Testis (tissue), 3 donors: ENCODE results near the gene SNED1. TPM values are rescaled to one million over a fixed set of nuclear protein-coding genes. Genes with fewer than 3 reads are reported as not detected.
A peak's percentile ranks its signal among the peaks of the same experiment; 100 is the strongest.

ENCODE experiments used
- DNase-seq: peaks from one replicate; pipeline ENCODE4 v3.0.0-alpha.2; 2019
- H3K27ac ChIP-seq, 2 donors: fragments of 200-600 bp; sonication (generic); one replicate each; pipeline ENCODE4 v1.5.1; 2019
- H3K27me3 ChIP-seq: fragments of 200-600 bp; sonication (generic); one replicate; pipeline ENCODE4 v1.5.1; 2019
- H3K36me3 ChIP-seq: fragments of 200-600 bp; sonication (generic); one replicate; pipeline ENCODE4 v1.5.1; 2017; ENCODE audit warnings: low read depth; ENCODE audit errors: missing control alignments
- H3K4me1 ChIP-seq: fragments of 200-600 bp; sonication (generic); one replicate; pipeline ENCODE4 v1.5.1; 2019
- H3K4me3 ChIP-seq, 2 donors: fragments of 200-600 bp; sonication (generic); one replicate each; pipeline ENCODE4 v1.5.1; 2017 to 2019
- H3K9me3 ChIP-seq: fragments of 200-600 bp; sonication (generic); one replicate; pipeline ENCODE4 v1.5.1; 2017
- CTCF ChIP-seq, 3 experiments: fragments of 450-650 bp in 2 of 3; fragments of 200-600 bp in 1 of 3; sonication (generic) in 1 of 3; IDR thresholded peaks; one replicate each; pipeline ENCODE4 v1.5.1; 2016 to 2019; ENCODE audit warnings: antibody characterized with exemption in 3 of 3, mild to moderate bottlenecking in 2 of 3, moderate library complexity in 1 of 3
- POLR2A ChIP-seq: fragments of 450-650 bp; IDR thresholded peaks from one replicate; pipeline ENCODE4 v1.6.1; 2017; ENCODE audit warnings: antibody characterized with exemption, mild to moderate bottlenecking, moderate library complexity
- WGBS, 2 donors: methylation state at CpG; one replicate each; pipeline ENCODE4 v1.1.5; 2018; 5-methylcytosine and 5-hydroxymethylcytosine counted together
- intact Hi-C: fragments of 100-400 bp; cut with DNase I; formaldehyde crosslinking; loops from one replicate; pipeline ENCODE4 v1.15.1; 2023; ENCODE audit warnings: low total_unique reads
- polyA plus RNA-seq: library from polyadenylated mRNA; stranded (reverse); fragments of 350-450 nt; fragmentation: Illumina TruSeq; extraction: RNeasy Lipid Tissue Mini Kit (QIAGEN cat#74804); gene quantifications from one replicate; pipeline ENCODE4 v1.2.3, GENCODE V29; 2014; ENCODE audit warnings: low read depth, low replicate concordance; ENCODE audit not compliant: insufficient read depth
- total RNA-seq, 2 donors: library from RNA; depleted of rRNA; stranded (reverse); fragments of >200 nt; gene quantifications; one replicate each; pipeline ENCODE4 v1.2.3, GENCODE V29; 2016

The SNED1 gene
- total and polyA plus RNA-seq, 3 donors from 2014 or later, result 15.8 to 107 (median 82.7) TPM

GRCh38 chr2:241049739-241050623, 51.6 kb downstream of the SNED1 start:
- H3K27ac ChIP-seq, result no peak overlapping the region
- no peak overlapping the region for H3K4me3 ChIP-seq
- peak; percentile 40 for DNase-seq
- no peak for TF ChIP-seq POLR2A
- TF ChIP-seq CTCF (IDR thresholded peaks at IDR 0.05), result no peak
- H3K4me1 ChIP-seq, result no peaks in the 10 kb centered on the region
- no peaks in the 10 kb centered on the region for H3K9me3 ChIP-seq
- intact Hi-C loops, result no loop called here
- H3K36me3 ChIP-seq, result no peaks in the 10 kb centered on the region
- WGBS, 2 donors, result 56 to 65% methylated on average over 30 to 38 of the region's 38 CpGs
- no peaks in the 10 kb centered on the region for H3K27me3 ChIP-seq

GRCh38 chr2:241050624-241051577, 52.5 kb downstream of the SNED1 start:
- 91 to 100% methylated on average over 2 to 18 of the region's 18 CpGs for WGBS, 2 donors
- no peaks in the 10 kb centered on the region for H3K27me3 ChIP-seq

GRCh38 chr2:241051578-241052487, 53.4 kb downstream of the SNED1 start:
- no peak overlapping the region for H3K4me3 ChIP-seq
- TF ChIP-seq POLR2A (no peak), CTCF (IDR thresholded peaks at IDR 0.05) (no peak)
- no peaks in the 10 kb centered on the region for H3K36me3 ChIP-seq
- H3K27ac ChIP-seq, result no peak overlapping the region
- no peaks in the 10 kb centered on the region for H3K4me1 ChIP-seq
- H3K27me3 ChIP-seq, result no peaks in the 10 kb centered on the region
- peak; percentile 10 for DNase-seq
- no peaks in the 10 kb centered on the region for H3K9me3 ChIP-seq
- WGBS, 2 donors, result 88 to 96% methylated on average over 25 to 31 of the region's 33 CpGs
- intact Hi-C loops, result no loop called here

More at GRCh38 chr2:241050624-241051577, 52.5 kb downstream of the SNED1 start:
- DNase-seq, result peak; percentile 8
- H3K4me3 ChIP-seq, result no peak overlapping the region
- intact Hi-C loops, result no loop called here
- no peak for TF ChIP-seq CTCF (IDR thresholded peaks at IDR 0.05)
- H3K4me1 ChIP-seq, result no peaks in the 10 kb centered on the region
- no peaks in the 10 kb centered on the region for H3K36me3 ChIP-seq
- H3K9me3 ChIP-seq, result no peaks in the 10 kb centered on the region
- no peak overlapping the region for H3K27ac ChIP-seq

- Histone ChIP-seq H3K36me3 (no peaks in the 10 kb centered on the region), H3K4me3 (no peak overlapping the region), H3K4me1 (no peaks in the 10 kb centered on the region), H3K9me3 (no peaks in the 10 kb centered on the region), H3K27me3 (no peaks in the 10 kb centered on the region), H3K27ac (no peak overlapping the region)
- TF ChIP-seq CTCF (IDR thresholded peaks at IDR 0.05), result no peak
- no peak for TF ChIP-seq POLR2A
- DNase-seq, result peak; percentile 11
- WGBS, 2 donors, result 88 to 90% methylated on average over 9 to 31 of the region's 31 CpGs
- intact Hi-C loops, result no loop called here
These were observed 54.4 kb downstream of the SNED1 start for GRCh38 chr2:241052677-241053360.
